ENCODE results near the gene DLK1.

Gene DLK1

GRCh38 chr14:100724536-100724935, 2.2 kb upstream of the DLK1 start:
- no peak for DNase-seq (ENCODE audit: low read depth, low spot score)
- in situ Hi-C loops (cut with HindIII; ENCODE audit: low sequenced_read_pairs) = no loop called here
- H3K4me3 ChIP-seq (ENCODE audit: low read depth, low read length) = no peak overlapping the region
- no peak for TF ChIP-seq CTCF (IDR thresholded peaks at IDR 0.05; ENCODE audit: low read depth, low read length)

GRCh38 chr14:100725587-100726387, 905 bp upstream of the DLK1 start:
- no peak overlapping the region for H3K4me3 ChIP-seq (ENCODE audit: low read depth, low read length)
- no peak for DNase-seq (ENCODE audit: low read depth, low spot score)
- in situ Hi-C loops (cut with HindIII; ENCODE audit: low sequenced_read_pairs) = no loop called here
- TF ChIP-seq CTCF (IDR thresholded peaks at IDR 0.05; ENCODE audit: low read depth, low read length) = no peak

GRCh38 chr14:100727086-100727872, 587 bp downstream of the DLK1 start:
- no peak for TF ChIP-seq CTCF (IDR thresholded peaks at IDR 0.05; ENCODE audit: low read depth, low read length)
- DNase-seq (ENCODE audit: low read depth, low spot score) = no peak
- no peak overlapping the region for H3K4me3 ChIP-seq (ENCODE audit: low read depth, low read length)
- in situ Hi-C loops (cut with HindIII; ENCODE audit: low sequenced_read_pairs) = no loop called here

- H3K4me3 ChIP-seq (ENCODE audit: low read depth, low read length) = no peak overlapping the region
- TF ChIP-seq CTCF (IDR thresholded peaks at IDR 0.05; ENCODE audit: low read depth, low read length) = no peak
- no peak for DNase-seq (ENCODE audit: low read depth, low spot score)
- in situ Hi-C loops (cut with HindIII; ENCODE audit: low sequenced_read_pairs) = no loop called here
These were observed 1.2 kb downstream of the DLK1 start for GRCh38 chr14:100727873-100728240.

- H3K4me3 ChIP-seq (ENCODE audit: low read depth, low read length) = no peak overlapping the region
- no peak for TF ChIP-seq CTCF (IDR thresholded peaks at IDR 0.05; ENCODE audit: low read depth, low read length)
- DNase-seq (ENCODE audit: low read depth, low spot score) = no peak
- in situ Hi-C loops (cut with HindIII; ENCODE audit: low sequenced_read_pairs) = no loop called here
These were observed 2.3 kb downstream of the DLK1 start for GRCh38 chr14:100728962-100729361.

GRCh38 chr14:100729982-100730381, 3.3 kb downstream of the DLK1 start:
- H3K4me3 ChIP-seq (ENCODE audit: low read depth, low read length) = no peak overlapping the region
- DNase-seq (ENCODE audit: low read depth, low spot score) = no peak
- TF ChIP-seq CTCF (IDR thresholded peaks at IDR 0.05; ENCODE audit: low read depth, low read length) = no peak
- in situ Hi-C loops (cut with HindIII; ENCODE audit: low sequenced_read_pairs) = no loop called here
